Measurements from ENCODE around the gene ANKRD33.

The ANKRD33 gene

DNA sequence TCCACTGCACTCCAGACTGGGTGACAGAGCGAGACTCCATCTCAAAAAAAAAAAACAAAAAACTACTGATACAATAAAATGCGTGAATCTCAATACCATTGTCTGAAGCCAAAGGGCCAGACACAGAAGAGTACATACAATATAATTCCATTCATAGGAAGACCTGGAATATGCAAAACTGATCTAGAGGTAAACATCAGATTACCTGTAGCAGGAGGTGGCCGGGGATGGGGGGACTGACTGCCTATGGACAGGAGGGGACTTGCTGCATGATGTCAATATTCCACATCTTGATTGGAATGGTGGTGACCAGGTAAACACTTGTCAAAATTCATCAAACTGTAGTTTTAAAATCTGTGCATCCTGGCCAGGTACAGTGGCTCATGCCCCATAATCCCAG is 26.9 kb upstream of the ANKRD33 start:
- no peak for DNase-seq (ENCODE audit: low read depth in 2 of 2)

DNA sequence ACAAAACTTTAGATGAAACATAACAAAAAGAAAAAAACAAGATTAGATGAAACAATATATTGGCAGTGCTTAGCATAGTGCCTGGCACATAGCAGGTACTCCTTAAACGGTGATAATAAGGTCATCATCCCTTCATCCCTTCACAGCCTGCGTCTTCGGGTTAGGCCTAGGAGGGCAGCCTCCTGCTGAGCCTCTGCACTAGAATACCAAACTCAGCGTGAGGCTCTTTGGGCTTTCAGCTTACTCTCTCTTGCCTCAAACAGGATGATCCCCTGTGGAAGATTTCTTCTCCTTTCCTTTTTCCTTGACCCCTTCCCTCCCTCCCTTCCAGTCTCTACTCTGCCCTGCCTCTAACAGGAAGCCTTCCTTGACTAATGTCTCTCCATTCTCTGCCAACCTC is 25.0 kb upstream of the ANKRD33 start:
- DNase-seq (ENCODE audit: low read depth in 2 of 2) = no peak

DNA sequence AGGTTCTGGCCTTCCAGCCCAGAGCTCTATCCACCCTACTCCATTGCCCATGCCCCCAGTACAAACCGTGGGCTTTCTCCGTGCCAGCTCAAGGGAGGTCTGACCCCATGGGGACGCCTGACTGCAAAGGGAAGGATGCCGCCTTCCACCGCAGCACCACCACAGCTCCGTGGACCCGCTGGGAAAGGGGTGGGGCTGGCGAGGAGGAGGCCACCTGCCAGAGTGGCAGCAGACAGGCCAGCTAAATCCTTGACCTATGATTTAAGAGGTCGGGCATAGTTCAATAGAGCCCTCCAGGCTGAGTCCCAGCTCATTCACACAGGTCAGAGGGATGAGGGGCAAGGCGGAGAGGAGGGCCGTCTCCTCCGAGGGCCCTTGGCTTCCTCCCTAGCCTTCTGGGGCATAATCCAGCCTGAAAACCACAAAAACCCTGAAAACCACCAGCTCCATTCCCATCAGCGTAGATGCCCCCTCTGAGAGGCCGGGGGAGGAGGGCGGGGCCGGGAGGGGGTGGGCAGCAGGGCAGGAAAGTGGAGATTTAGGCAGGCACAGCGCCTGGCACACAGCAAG is 24.5 kb upstream of the ANKRD33 start:
- DNase-seq (ENCODE audit: low read depth in 2 of 2) = no peak

DNA sequence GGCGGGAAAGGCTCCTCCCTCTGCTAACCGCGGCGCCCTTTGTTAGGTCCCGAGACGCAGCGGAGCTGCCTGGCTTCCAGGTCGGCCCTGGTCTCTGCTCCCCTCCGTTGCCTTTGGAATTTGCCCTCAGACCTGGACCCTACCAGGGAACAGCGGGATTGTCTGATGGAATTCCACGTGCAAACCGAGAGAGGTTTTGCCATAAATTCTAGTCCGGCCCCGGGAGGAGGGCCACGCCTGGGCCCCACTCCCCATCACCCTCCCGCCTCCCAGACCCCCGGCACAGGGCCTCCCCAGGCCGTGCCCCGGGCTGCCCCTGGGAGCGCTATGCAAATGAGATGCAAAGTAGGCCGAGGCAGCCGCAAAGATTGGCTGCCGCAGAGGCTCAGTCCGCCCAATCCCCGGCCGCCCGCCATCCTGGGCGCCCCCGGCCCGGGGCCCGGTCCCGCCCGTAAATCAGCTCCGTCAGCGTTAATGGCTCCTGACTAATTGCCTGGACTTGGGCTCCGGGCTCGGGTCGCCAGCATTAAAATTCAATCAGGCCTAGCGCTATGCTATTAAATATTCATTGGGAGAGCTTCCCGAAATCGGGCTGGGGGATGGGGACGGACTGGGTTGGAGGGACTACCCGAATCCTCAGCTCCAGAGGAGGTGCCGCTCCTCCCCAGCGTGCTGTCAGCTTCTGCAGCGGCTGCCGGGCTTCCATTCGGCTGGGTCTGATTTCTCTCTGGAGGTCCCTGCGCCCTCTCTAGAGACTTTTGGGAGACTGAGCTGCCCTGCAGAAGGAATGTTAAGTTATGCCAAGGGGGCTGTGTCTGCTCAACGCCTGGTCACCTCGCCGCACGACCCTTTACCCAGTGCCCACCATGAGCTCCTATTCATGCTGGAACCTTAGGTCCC is 23.7 kb upstream of the ANKRD33 start:
- no peak for DNase-seq (ENCODE audit: low read depth in 2 of 2)

DNA sequence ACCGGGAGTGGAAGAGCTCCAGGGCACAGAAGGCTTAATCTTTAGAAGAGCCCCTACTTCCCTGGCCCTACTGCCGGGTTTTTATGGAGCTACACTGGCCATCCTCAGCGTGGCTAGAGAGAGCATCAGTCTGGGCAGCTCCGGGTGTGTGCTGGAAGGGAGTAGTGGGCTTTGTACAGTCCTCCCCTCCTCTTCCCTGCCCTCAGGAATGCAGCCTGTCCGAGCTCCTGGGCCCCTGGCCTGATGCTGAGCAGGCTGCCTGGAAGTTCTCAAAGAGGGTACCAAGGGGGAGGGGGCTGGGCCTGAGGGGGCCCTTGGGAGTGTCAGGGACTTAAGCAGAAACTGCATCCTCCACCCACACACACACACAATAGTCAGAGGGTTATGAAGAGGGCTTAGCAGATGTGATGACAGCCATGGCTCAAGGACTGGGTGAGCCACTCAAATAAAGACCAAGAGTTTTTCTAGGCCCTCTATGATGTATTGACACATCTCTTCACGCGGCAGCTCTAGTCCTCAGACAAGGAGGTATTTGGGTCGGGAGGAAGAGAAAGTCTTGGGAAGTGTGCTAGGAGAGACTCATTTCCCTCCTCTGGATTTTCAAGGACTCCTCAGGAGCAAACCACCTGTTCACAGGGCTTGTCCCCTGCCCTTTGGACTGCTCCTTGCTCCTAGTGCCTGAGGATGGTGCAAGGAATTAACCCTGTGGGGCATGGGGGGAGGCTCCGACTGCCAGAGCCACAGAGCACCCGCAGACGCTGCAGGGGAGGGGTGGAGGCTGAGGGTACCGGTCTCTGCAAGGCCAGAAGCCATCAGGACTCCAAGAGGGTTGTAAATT is 22.9 kb upstream of the ANKRD33 start:
- DNase-seq (ENCODE audit: low read depth in 2 of 2) = no peak

DNA sequence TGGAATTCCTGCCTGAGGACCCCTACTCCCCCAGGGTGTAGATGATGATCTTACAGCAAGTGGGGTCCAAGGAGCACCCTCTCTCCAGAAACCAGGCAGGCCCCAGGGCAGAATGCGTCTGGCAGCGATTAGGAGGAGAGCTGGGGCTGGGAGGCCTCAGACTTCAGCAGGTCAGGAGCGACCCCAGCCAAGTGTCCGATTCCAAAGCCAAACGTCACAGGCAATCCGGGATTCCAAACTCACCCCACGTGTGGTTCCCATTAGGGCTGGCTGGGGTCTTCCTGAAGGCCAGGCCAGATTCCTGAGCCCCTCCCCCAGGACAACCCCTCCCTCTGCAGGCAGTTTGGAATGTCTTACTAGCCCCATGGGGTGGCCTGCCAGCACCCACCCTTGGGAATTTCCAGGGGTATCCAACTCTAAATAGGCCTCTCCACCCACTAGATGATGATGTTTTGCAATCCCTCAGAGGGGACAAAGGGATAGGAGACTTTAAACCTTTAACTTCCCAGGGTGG is 22.1 kb upstream of the ANKRD33 start:
- no peak for DNase-seq (ENCODE audit: low read depth in 2 of 2)

DNA sequence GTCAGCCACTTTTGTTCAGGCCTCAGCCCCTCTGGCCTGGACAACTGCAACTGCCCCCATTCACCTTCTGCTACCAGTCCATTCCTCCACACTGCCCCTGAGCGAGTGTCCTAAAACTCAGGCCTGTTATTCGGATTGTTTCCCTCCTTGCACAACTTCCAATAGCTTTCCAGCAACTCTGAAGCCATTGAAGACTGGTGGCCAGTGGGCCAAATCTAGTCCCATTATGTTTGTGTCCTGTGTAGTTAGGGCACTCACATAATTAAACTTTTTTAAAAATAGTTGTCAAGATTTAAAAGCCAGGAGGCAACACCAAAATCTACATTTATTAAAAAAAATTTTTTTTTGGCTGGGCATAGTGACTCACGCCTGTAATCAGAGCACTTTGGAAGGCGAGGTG is 21.6 kb upstream of the ANKRD33 start:
- no peak for DNase-seq (ENCODE audit: low read depth in 2 of 2)

DNA sequence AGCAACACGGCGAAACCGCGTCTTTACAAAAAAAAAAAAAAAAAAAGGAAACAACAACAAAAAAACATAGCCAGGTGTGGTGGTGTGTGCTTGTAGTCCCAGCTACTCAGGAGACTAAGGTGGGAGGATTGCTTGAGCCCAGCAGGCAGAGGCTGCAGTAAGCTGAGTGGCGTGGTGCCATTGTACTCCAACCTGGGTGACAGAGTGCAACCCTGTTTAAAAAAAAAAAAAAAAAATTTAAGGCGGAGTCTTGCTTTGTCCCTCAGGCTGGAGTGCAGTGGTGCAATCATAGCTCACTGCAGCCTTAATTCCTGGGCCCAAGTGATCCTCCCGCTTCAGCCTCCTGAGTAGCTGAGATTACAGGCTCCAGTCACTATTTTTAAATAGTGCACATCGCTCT is 21.1 kb upstream of the ANKRD33 start:
- no peak for DNase-seq (ENCODE audit: low read depth in 2 of 2)

DNA sequence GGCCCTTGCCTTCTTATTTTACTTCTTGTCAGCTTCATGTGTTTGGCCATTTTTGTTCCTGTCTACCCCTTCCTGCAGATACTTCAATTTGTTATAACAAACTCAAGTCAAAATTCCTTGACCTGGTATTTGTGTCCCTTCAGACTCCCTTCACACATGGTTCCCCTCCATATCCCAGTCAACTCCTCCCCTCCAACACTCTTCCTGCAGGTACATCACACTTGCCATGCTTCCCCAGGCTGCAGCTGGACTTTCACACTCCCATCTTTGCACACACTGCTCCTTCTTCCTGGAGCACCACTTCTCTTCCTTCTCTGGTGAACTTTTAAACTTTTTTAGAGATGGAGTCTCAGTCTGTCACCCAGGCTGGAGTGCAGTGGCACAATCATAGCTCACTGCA is 20.5 kb upstream of the ANKRD33 start:
- no peak for DNase-seq (ENCODE audit: low read depth in 2 of 2)

DNA sequence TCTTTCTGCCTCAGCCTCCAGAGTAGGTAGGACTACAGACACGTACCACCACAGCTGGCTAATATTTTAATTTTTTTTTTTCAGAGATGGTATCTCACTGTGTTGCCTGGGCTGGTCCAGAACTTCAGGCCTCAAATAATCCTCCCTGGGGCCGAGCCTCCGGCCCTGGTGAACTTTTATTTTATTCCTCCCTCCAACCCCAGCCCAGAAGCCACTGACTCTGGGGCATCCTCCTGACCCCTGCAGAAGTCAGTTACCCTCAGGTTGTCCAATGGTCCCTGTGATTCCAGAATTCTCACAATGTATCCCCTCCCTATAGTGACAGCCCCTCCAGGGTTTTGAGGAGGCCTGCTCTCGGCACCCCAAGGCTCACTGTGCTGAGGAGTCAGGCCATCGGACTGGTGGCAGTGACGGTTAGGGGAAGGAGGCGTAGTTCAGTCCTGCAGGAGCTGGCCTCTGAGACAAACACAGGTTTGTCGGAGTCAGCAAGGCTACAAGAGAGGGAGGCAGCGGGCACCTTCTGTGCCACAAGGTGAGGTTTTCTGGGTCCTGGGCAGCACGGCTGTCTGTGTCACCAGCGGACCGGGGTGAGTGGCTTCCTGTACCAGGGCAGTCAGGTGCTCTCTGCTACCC is 20.0 kb upstream of the ANKRD33 start:
- DNase-seq (ENCODE audit: low read depth in 2 of 2) = no peak

DNA sequence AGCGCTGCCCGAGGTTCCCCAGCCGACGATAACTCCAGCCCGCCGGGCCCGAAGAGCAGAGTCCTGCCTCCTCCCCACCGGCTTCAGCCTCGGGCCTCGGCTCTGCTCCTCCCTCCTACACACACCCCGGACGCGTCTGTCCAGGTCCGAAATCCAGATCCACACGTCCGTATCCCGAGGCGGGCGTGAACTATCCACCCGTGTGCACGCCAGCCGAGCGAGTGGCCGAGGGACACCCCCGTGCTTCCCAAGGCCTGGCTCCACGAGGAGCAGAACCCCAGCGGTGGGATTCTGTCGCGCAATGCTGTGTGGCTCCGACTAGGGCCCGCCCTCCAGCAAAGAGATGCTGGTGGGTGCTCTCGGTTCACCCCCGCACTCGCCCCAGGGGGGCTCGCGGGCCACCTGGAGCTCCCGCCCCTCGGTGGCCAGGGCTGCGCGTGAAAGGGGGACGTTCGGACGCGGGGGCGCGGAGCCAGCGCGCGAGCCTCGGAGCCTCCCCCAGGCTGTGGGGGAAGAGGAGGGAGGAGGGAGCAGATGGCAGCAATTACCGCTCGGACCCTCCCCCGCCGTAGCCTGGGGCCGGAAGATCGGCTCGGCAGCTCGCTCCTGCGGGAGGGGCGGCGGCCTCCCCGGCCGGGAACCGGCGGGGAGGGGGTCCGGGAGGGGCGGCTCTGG is 18.9 kb upstream of the ANKRD33 start:
- DNase-seq (ENCODE audit: low read depth in 2 of 2) = no peak

DNA sequence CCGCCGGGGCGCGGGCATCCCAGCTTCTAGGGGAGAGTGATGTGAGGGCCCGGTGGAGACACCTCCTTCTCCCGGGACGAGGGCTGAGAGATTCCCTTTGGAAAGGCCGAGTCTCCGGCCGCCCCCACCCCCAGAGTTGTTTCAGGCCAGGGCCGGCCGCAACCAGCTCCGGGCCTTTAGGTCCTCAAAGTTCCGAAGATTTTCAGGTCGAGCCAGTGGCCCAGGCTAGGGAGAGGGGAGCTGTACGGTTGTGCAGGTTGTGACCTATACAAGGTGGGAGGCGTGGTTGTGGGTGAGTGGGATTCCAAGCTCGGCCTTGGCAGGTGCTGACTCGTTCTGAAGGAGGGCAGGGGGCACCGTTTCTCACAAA is 18.4 kb upstream of the ANKRD33 start:
- DNase-seq (ENCODE audit: low read depth in 2 of 2) = no peak

DNA sequence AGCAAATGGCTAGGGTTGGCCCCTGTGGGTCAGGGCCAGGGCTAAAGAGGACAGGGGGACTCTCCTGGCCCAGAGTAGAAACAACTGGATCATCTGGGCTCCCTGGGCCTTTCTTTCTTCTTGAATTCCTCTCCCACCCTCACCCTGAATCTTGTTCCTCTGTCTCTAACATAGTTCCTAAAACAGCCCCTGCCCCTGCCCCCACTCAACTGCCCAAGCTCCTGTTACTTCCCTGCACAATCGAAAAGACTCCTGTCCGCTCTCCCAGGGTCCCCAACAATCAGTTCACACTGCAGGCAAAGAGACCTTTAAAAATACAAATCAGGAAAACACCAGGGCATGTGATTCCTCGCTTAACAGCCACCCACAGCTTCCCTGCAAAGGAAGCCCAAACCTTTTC is 18.0 kb upstream of the ANKRD33 start:
- no peak for DNase-seq (ENCODE audit: low read depth in 2 of 2)

DNA sequence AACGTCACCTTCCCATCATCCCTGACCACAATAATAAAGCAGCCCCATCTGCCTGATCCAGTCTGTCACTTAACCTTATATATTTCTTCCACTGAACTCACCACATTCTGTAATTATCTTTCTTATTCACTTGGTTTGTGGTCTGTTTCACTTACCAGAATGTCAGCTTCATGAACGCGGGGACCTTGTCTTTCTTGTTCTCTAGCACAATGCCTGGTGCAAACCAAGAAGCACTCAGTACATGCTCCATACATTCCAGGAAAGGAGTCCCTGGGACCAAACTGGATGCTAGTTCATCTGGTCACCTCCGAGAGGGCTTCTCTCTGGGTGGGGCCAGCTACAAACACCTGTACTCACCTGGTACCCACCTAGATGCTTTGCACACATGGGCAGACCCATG is 17.4 kb upstream of the ANKRD33 start:
- DNase-seq (ENCODE audit: low read depth in 2 of 2) = no peak

DNA sequence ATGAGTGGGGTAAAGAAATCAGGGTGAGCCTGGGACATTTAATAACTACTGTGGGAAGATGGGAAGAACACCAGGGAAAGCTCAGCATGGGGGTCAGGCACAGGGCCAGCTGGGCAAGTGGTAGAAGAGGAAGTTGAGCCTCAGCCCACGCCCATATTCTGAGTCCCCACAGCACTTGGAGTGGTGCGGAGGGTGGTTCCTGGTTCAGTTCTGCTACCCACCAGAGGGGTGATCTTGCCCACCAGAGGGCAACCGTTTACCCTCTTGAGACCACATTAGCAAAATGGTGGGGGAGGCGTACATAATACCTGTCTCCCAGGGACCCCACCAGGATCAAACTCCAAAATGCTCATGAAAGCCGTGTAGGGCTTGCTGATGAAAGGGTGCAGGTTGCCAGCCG is 16.8 kb upstream of the ANKRD33 start:
- DNase-seq (ENCODE audit: low read depth in 2 of 2) = no peak

DNA sequence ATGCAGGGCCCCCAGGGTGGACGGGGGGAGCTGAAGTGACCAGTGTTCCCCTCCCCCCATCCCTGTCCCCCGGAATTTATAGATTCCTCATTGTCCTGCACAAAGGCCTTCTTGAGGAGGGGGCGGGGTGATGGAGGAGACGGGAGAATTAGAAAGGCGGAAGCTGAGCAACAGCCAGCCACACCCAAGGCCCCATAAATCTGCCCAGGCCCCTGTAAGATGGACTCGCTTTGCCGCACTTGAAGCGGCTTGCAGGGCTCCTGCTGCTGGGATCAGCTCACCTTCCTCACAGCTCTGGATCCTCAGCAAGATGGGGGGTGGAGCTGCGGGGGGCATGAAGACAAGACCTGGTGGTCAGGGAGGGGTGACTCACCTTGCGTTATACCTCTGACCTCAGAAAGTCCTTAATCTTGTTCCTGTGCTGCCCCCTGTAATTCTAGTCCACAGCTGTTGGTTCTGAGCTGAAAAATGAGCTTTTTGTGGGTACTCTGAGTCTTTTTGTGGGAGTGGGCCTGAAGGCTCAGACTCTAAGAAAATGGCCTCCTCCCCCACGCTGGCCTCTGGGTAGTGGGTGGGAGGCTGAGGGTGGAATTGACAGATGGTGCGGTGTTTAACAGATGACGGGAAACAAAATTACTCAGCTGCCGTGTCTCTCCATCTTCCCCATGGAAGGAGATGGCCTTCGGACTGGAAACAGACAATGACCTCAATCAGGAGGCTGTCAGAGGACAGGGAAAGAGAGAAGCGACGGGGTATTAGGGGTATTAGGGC is 15.8 kb upstream of the ANKRD33 start:
- DNase-seq (ENCODE audit: low read depth in 2 of 2) = no peak

DNA sequence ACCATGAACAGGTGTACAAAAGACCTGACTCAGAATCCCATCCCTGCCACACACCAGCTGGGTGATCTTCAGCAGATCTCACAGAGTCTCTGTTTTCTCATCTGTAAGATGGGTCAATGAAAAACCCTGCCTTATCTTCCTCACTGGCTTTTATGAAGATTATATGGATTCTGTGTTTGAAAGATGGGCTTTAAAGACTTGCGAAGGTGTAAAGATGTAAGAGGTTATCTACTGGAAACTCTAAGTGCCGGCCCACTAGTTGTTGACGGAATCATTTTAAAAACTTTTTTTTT is 15.3 kb upstream of the ANKRD33 start:
- no peak for DNase-seq (ENCODE audit: low read depth in 2 of 2)

DNA sequence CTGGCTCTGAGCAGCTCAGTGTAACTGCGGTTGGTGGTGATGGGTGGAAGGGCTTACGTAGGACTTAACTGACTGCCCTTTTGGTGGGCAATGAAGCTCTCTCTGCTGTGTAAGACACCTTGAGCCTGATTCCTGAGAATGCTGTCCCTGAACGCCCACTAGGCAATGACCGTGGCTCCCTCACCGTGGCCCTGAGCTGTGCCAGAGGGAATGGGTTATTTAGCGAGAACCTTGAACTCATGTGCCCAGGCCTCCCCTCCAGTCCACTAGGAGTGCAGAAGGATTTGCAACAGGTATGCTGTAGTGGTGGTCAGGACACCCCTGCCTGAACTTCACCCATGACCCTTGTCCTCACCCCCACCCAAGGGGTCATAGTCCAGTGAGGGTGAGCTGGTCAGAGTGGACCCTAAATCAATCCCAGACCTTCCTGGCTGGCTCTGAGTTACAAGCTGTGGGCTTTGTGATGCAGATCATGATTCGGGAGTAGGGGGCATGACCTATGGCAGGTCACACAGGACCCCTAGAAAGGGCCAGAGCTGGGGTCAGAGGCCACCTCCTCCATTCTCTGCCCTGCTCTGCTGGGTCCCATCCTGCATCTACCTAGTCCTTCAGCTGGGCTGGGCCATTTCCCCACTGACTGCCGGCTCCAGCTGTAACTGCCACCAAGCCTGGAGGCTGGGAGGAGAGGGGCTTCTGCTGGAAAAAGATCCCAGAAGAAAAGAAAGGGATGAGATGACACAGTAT is 14.5 kb upstream of the ANKRD33 start:
- no peak for DNase-seq (ENCODE audit: low read depth in 2 of 2)

DNA sequence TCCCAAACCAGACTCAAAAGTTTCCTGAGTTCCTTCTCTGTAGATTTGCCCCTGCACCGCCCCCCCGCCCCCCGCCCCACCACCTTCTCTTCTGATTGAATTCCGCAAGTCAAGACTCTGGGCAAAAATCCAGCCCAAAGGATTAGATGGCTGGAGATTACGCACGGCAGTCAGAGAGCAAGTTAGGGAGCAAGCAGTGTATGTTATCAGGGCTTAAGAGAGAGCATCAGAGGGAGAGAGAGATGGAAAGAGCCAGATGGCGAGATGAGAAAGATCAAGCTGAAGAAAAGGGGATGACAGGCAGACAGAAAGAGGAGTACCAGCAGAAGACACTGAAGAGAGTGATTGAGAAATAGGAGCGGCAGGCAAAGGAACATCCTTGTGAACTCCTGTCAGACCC is 13.9 kb upstream of the ANKRD33 start:
- DNase-seq (ENCODE audit: low read depth in 2 of 2) = no peak

DNA sequence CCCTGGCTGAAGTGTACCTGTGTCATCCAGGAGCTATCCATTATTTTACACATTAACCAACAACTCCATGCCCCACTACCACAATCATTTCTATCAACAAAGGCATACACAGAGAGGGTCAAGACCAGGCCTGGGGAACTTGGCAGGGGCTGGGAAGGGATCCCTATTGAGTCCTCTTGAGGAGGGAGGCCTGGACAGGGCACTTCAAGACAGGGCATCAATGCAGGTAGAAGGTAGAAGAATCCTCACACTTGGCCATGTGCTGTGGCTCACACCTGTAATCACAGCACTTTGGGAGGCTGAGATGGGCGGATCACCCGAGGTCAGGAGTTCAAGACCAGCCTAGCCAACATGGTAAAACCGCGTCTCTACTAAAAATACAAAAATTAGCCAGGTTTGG is 13.4 kb upstream of the ANKRD33 start:
- no peak for DNase-seq (ENCODE audit: low read depth in 2 of 2)
